Measurements from ENCODE around the gene SRPK1.
"Not testable (repeated sequence)": the region's sequence is repeated elsewhere in the genome, so short reads cannot be mapped to it uniquely, and the experiment has no call there.

Gene SRPK1

GRCh38 chr6:35920793-35921732 lies at the start of gene SRPK1:
SRPK1 (minus strand) TSS chr6:35921098; CDS start chr6:35921056, 42 bp downstream.
- DNase-seq = peak; percentile 82 to 97

- DNase-seq = no peak
Observed at GRCh38 chr6:35970181-35970580, 49.3 kb upstream of the SRPK1 start.

- no peak for DNase-seq
Observed at GRCh38 chr6:35969646-35970045, 48.7 kb upstream of the SRPK1 start.

GRCh38 chr6:35968821-35969220 lies 47.9 kb upstream of the SRPK1 start:
- no peak for DNase-seq

- DNase-seq = peak in 1 of 2 experiments; percentile 46
Observed at GRCh38 chr6:35967076-35967774, 46.3 kb upstream of the SRPK1 start.

GRCh38 chr6:35962779-35963560 lies 42.1 kb upstream of the SRPK1 start:
- no peak for DNase-seq

- no peak for DNase-seq
Observed at GRCh38 chr6:35960187-35960586, 39.3 kb upstream of the SRPK1 start.

GRCh38 chr6:35955970-35956369 lies 35.1 kb upstream of the SRPK1 start:
- no peak for DNase-seq

GRCh38 chr6:35955521-35955920 lies 34.6 kb upstream of the SRPK1 start:
- no peak for DNase-seq

GRCh38 chr6:35955071-35955470 lies 34.2 kb upstream of the SRPK1 start:
- DNase-seq = no peak

- no peak for DNase-seq
Observed at GRCh38 chr6:35954333-35954732, 33.4 kb upstream of the SRPK1 start.

- peak; percentile 14 to 33 for DNase-seq
Observed at GRCh38 chr6:35948725-35949124, 27.8 kb upstream of the SRPK1 start.

- no peak for DNase-seq
Observed at GRCh38 chr6:35945650-35946025, 24.7 kb upstream of the SRPK1 start.

- no peak for DNase-seq
Observed at GRCh38 chr6:35943390-35943789, 22.5 kb upstream of the SRPK1 start.

GRCh38 chr6:35942355-35942754 lies 21.5 kb upstream of the SRPK1 start:
- DNase-seq = no peak

GRCh38 chr6:35941170-35941569 lies 20.3 kb upstream of the SRPK1 start:
- DNase-seq = not testable (repeated sequence)

GRCh38 chr6:35940014-35940413 lies 19.1 kb upstream of the SRPK1 start:
- DNase-seq = not testable (repeated sequence)

- DNase-seq = not testable (repeated sequence)
Observed at GRCh38 chr6:35939259-35939658, 18.4 kb upstream of the SRPK1 start.

- DNase-seq = no peak
Observed at GRCh38 chr6:35936681-35937359, 15.9 kb upstream of the SRPK1 start.

- no peak for DNase-seq
Observed at GRCh38 chr6:35935469-35935868, 14.6 kb upstream of the SRPK1 start.

- DNase-seq = no peak
Observed at GRCh38 chr6:35933844-35934243, 12.9 kb upstream of the SRPK1 start.

- not testable (repeated sequence) for DNase-seq
Observed at GRCh38 chr6:35931873-35932272, 11.0 kb upstream of the SRPK1 start.

GRCh38 chr6:35931120-35931561 lies 10.2 kb upstream of the SRPK1 start:
- DNase-seq = no peak

All from NCI-H526 (cell line).